GM21786 (cell line): ENCODE results near the gene LIN52.

ENCODE experiments used
- ATAC-seq: cut with Tn5 transposase; IDR thresholded peaks from one replicate; pipeline ENCODE4 v1.9.1; 2021; ENCODE audit not compliant: unreplicated experiment

LIN52 gene

GRCh38 chr14:74231784-74232183 lies 147.0 kb downstream of the LIN52 start:
- no peak for ATAC-seq

GRCh38 chr14:74235017-74235416 lies 150.3 kb downstream of the LIN52 start:
- no peak for ATAC-seq

- ATAC-seq: no peak
Observed at GRCh38 chr14:74237441-74237840, 152.7 kb downstream of the LIN52 start.

- no peak for ATAC-seq
Observed at GRCh38 chr14:74238974-74239847, 154.5 kb downstream of the LIN52 start, which contains the start of gene VSX2. Gene VSX2, plus strand, starts transcription at chr14:74239449. Its CDS starts 113 bp downstream, at chr14:74239562.

- ATAC-seq: no peak
Observed at GRCh38 chr14:74239848-74240793, 155.4 kb downstream of the LIN52 start.

GRCh38 chr14:74240794-74241651 lies 156.3 kb downstream of the LIN52 start:
- ATAC-seq: no peak

GRCh38 chr14:74241652-74242017 lies 156.9 kb downstream of the LIN52 start:
- ATAC-seq: no peak

GRCh38 chr14:74242021-74242779 lies 157.4 kb downstream of the LIN52 start:
- no peak for ATAC-seq

- ATAC-seq: no peak
Observed at GRCh38 chr14:74242780-74243042, 158.0 kb downstream of the LIN52 start.

- no peak for ATAC-seq
Observed at GRCh38 chr14:74243051-74243450, 158.3 kb downstream of the LIN52 start.

- no peak for ATAC-seq
Observed at GRCh38 chr14:74244115-74244514, 159.4 kb downstream of the LIN52 start.

GRCh38 chr14:74245292-74245691 lies 160.5 kb downstream of the LIN52 start:
- no peak for ATAC-seq

- ATAC-seq: no peak
Observed at GRCh38 chr14:74246542-74246941, 161.8 kb downstream of the LIN52 start.

- no peak for ATAC-seq
Observed at GRCh38 chr14:74248017-74248416, 163.3 kb downstream of the LIN52 start.

- ATAC-seq: no peak
Observed at GRCh38 chr14:74249433-74250375, 164.9 kb downstream of the LIN52 start.
